Stimulated activated naive CD8-positive, alpha-beta T cell treated with anti-CD3 and anti-CD28 coated beads, Interleukin-15, amount 100 ng/mL, for 72 hours (primary cell): ENCODE results near the gene TCOF1.

Experiments used
- ATAC-seq: fragments of 150-1000 bp; cut with Tn5 transposase; 2 replicates; pipeline ENCODE4 v1.10.0; 2021; ENCODE audit warnings: mild to moderate bottlenecking, moderate library complexity
- DNase-seq, 2 donors: peaks; one replicate each; pipeline ENCODE4 v3.0.0; 2021 to 2022
- H3K27ac Mint-ChIP-seq, 2 donors: one replicate each; pipeline ENCODE4 v1.8.0; 2022; ENCODE audit warnings: mild to moderate bottlenecking in 2 of 2, mixed read lengths in 2 of 2, moderate library complexity in 2 of 2
- H3K27me3 Mint-ChIP-seq: one replicate; pipeline ENCODE4 v1.8.0; 2022; ENCODE audit warnings: mixed read lengths
- H3K4me1 Mint-ChIP-seq: one replicate; pipeline ENCODE4 v1.8.0; 2022; ENCODE audit warnings: mild to moderate bottlenecking, mixed read lengths
- H3K4me3 Mint-ChIP-seq, 2 donors: one replicate each; pipeline ENCODE4 v1.8.0; 2022; ENCODE audit warnings: mild to moderate bottlenecking in 2 of 2, mixed read lengths in 2 of 2, moderate library complexity in 1 of 2
- H3K9me3 Mint-ChIP-seq, 2 donors: one replicate each; pipeline ENCODE4 v1.8.0; 2022; ENCODE audit warnings: mixed read lengths in 2 of 2

TCOF1 gene

GRCh38 chr5:150320044-150320613, 37.4 kb upstream of the TCOF1 start:
- H3K9me3 Mint-ChIP-seq: no peaks in the 10 kb centered on the region
- DNase-seq: no peak

GRCh38 chr5:150321211-150321610, 36.3 kb upstream of the TCOF1 start:
- Mint-ChIP-seq H3K4me3 (no peak overlapping the region), H3K27ac (no peak overlapping the region), H3K9me3 (no peaks in the 10 kb centered on the region), H3K4me1 (no peaks in the 10 kb centered on the region), H3K27me3 (peaks cover 18% of the 10 kb centered on the region)
- no peak for DNase-seq
- no peak for ATAC-seq

More at GRCh38 chr5:150320044-150320613, 37.4 kb upstream of the TCOF1 start:
- ATAC-seq: no peak
- H3K27ac Mint-ChIP-seq: no peak overlapping the region
- peaks cover 11% of the 10 kb centered on the region for H3K27me3 Mint-ChIP-seq
- H3K4me3 Mint-ChIP-seq: no peak overlapping the region
- no peaks in the 10 kb centered on the region for H3K4me1 Mint-ChIP-seq

GRCh38 chr5:150321784-150322183, 35.7 kb upstream of the TCOF1 start:
- Mint-ChIP-seq H3K4me3 (no peak overlapping the region), H3K9me3 (no peaks in the 10 kb centered on the region), H3K4me1 (no peaks in the 10 kb centered on the region), H3K27me3 (peaks cover 18% of the 10 kb centered on the region), H3K27ac (peak overlapping the region in 1 of 2 donors; percentile 36)
- DNase-seq (no peak), ATAC-seq (no peak)

GRCh38 chr5:150322202-150322601, 35.3 kb upstream of the TCOF1 start:
- no peaks in the 10 kb centered on the region for H3K4me1 Mint-ChIP-seq
- H3K9me3 Mint-ChIP-seq: no peaks in the 10 kb centered on the region
- no peak overlapping the region for H3K4me3 Mint-ChIP-seq
- H3K27ac Mint-ChIP-seq: no peak overlapping the region
- no peak for DNase-seq
- peaks cover 18% of the 10 kb centered on the region for H3K27me3 Mint-ChIP-seq
- ATAC-seq: no peak

- ATAC-seq (no peak), DNase-seq (no peak)
- H3K27me3 Mint-ChIP-seq: peaks cover 15% of the 10 kb centered on the region
- no peaks in the 10 kb centered on the region for H3K4me1 Mint-ChIP-seq
- H3K27ac Mint-ChIP-seq: no peak overlapping the region
- no peaks in the 10 kb centered on the region for H3K9me3 Mint-ChIP-seq
- H3K4me3 Mint-ChIP-seq: no peak overlapping the region
Measured at GRCh38 chr5:150323092-150323491, 34.4 kb upstream of the TCOF1 start.

- no peaks in the 10 kb centered on the region for H3K4me1 Mint-ChIP-seq
- H3K27me3 Mint-ChIP-seq: peaks cover 7% of the 10 kb centered on the region
- H3K4me3 Mint-ChIP-seq: no peak overlapping the region
- H3K9me3 Mint-ChIP-seq: no peaks in the 10 kb centered on the region
- DNase-seq (no peak), ATAC-seq (no peak)
- no peak overlapping the region for H3K27ac Mint-ChIP-seq
Measured at GRCh38 chr5:150323819-150324218, 33.7 kb upstream of the TCOF1 start.

- Mint-ChIP-seq H3K27ac (no peak overlapping the region), H3K27me3 (peaks cover 7% of the 10 kb centered on the region), H3K4me1 (peaks cover 6% of the 10 kb centered on the region), H3K9me3 (no peaks in the 10 kb centered on the region), H3K4me3 (no peak overlapping the region)
- no peak for ATAC-seq
- DNase-seq: no peak
Measured at GRCh38 chr5:150325426-150325825, 32.1 kb upstream of the TCOF1 start.

GRCh38 chr5:150326707-150327106, 30.8 kb upstream of the TCOF1 start:
- Mint-ChIP-seq H3K27ac (no peak overlapping the region), H3K4me3 (no peak overlapping the region), H3K4me1 (peaks cover 9% of the 10 kb centered on the region), H3K9me3 (no peaks in the 10 kb centered on the region), H3K27me3 (peaks cover 7% of the 10 kb centered on the region)
- ATAC-seq (no peak), DNase-seq (no peak)

GRCh38 chr5:150327139-150327538, 30.4 kb upstream of the TCOF1 start:
- no peaks in the 10 kb centered on the region for H3K9me3 Mint-ChIP-seq
- no peak overlapping the region for H3K4me3 Mint-ChIP-seq
- peaks cover 7% of the 10 kb centered on the region for H3K27me3 Mint-ChIP-seq
- DNase-seq (no peak), ATAC-seq (no peak)
- no peak overlapping the region for H3K27ac Mint-ChIP-seq
- peaks cover 9% of the 10 kb centered on the region for H3K4me1 Mint-ChIP-seq

GRCh38 chr5:150328515-150328914, 29.0 kb upstream of the TCOF1 start:
- Mint-ChIP-seq H3K27ac (no peak overlapping the region), H3K4me1 (peaks cover 9% of the 10 kb centered on the region), H3K9me3 (no peaks in the 10 kb centered on the region), H3K4me3 (no peak overlapping the region), H3K27me3 (peaks cover 7% of the 10 kb centered on the region)
- ATAC-seq (no peak), DNase-seq (no peak)

GRCh38 chr5:150329038-150329437, 28.5 kb upstream of the TCOF1 start:
- peaks cover 9% of the 10 kb centered on the region for H3K4me1 Mint-ChIP-seq
- peaks cover 7% of the 10 kb centered on the region for H3K27me3 Mint-ChIP-seq
- ATAC-seq (no peak), DNase-seq (no peak)
- no peak overlapping the region for H3K27ac Mint-ChIP-seq
- no peaks in the 10 kb centered on the region for H3K9me3 Mint-ChIP-seq
- H3K4me3 Mint-ChIP-seq: no peak overlapping the region

- peaks cover 7% of the 10 kb centered on the region for H3K27me3 Mint-ChIP-seq
- no peaks in the 10 kb centered on the region for H3K9me3 Mint-ChIP-seq
- DNase-seq (no peak), ATAC-seq (no peak)
- no peak overlapping the region for H3K27ac Mint-ChIP-seq
- no peak overlapping the region for H3K4me3 Mint-ChIP-seq
- peaks cover 9% of the 10 kb centered on the region for H3K4me1 Mint-ChIP-seq
Measured at GRCh38 chr5:150329881-150330876, 27.3 kb upstream of the TCOF1 start.

GRCh38 chr5:150333400-150333799, 24.1 kb upstream of the TCOF1 start:
- Mint-ChIP-seq H3K4me3 (no peak overlapping the region), H3K9me3 (no peaks in the 10 kb centered on the region), H3K27ac (no peak overlapping the region), H3K27me3 (no peaks in the 10 kb centered on the region), H3K4me1 (peaks cover 9% of the 10 kb centered on the region)
- ATAC-seq: no peak
- no peak for DNase-seq

GRCh38 chr5:150335778-150336177, 21.7 kb upstream of the TCOF1 start:
- ATAC-seq (no peak), DNase-seq (no peak)
- peak overlapping the region in 1 of 2 donors; percentile 20 for H3K27ac Mint-ChIP-seq
- H3K4me3 Mint-ChIP-seq: no peak overlapping the region
- H3K9me3 Mint-ChIP-seq: no peaks in the 10 kb centered on the region
- H3K4me1 Mint-ChIP-seq: peaks cover 9% of the 10 kb centered on the region
- H3K27me3 Mint-ChIP-seq: no peaks in the 10 kb centered on the region

GRCh38 chr5:150338546-150338945, 19.0 kb upstream of the TCOF1 start:
- H3K27ac Mint-ChIP-seq: no peak overlapping the region
- no peaks in the 10 kb centered on the region for H3K9me3 Mint-ChIP-seq
- H3K27me3 Mint-ChIP-seq: no peaks in the 10 kb centered on the region
- ATAC-seq (no peak), DNase-seq (no peak)
- peaks cover 24% of the 10 kb centered on the region for H3K4me1 Mint-ChIP-seq
- H3K4me3 Mint-ChIP-seq: no peak overlapping the region

- no peak overlapping the region for H3K27ac Mint-ChIP-seq
- DNase-seq (no peak), ATAC-seq (no peak)
- H3K4me1 Mint-ChIP-seq: peaks cover 24% of the 10 kb centered on the region
- H3K4me3 Mint-ChIP-seq: no peak overlapping the region
- no peaks in the 10 kb centered on the region for H3K9me3 Mint-ChIP-seq
- H3K27me3 Mint-ChIP-seq: no peaks in the 10 kb centered on the region
Measured at GRCh38 chr5:150339165-150339564, 18.3 kb upstream of the TCOF1 start.
